ENCODE data around the gene ZNF33A.
"Not testable (repeated sequence)": the region's sequence is repeated elsewhere in the genome, so short reads cannot be mapped to it uniquely, and the experiment has no call there.

ZNF33A gene

DNA sequence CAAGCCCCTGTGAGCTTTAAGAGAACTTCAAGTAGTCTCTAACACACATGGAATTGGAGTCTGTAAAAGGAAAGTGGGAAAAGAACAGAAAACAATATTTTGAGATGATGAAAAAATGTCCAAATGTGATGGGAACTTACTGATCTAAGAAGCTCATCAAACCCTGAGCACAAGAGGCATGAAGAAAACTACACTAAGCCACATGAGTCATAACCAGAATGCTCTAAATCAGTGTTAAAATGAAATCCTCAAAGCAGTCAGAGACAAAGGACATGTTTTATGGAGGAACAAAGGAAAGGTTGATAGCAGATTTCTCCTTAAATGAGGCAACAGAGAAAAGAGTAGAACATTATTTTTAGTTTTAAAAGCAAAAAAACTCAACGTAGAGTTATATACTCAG lies 37.2 kb downstream of the ZNF33A start:
- DNase-seq = peak in 1 of 5 experiments; percentile 62

DNA sequence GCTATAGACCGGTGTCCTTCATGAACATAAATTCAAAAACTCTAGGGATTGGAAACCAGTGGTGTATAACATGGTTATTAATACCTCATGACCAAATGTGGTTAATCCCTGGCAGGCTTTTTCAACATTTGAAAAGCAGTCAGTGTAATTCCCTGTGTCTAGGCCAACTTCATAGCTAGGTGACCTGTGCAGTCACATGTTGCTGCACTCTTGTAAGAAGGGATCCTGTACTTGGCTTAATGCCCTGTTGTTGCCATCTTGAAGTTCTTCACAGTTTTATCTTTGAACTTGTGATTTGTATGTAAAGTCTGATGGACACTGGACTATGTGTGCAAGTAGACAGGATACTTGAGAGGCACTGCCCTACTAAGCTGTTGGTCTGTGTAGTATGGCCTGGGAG lies 39.7 kb downstream of the ZNF33A start:
- no peak for DNase-seq

DNA sequence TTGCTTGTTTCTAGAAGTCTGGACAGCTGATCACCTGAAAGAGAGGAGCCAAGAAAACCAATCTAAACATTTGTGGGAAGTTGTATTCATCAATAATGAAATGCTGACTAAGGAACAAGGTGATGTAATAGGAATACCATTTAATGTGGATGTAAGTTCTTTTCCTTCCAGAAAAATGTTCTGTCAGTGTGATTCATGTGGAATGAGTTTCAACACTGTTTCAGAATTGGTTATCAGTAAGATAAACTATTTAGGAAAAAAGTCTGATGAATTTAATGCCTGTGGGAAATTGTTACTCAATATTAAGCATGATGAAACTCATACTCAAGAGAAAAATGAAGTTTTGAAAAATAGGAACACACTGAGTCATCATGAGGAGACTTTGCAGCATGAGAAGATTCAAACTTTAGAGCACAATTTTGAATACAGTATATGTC lies 43.9 kb downstream of the ZNF33A start:
- no peak for DNase-seq

DNA sequence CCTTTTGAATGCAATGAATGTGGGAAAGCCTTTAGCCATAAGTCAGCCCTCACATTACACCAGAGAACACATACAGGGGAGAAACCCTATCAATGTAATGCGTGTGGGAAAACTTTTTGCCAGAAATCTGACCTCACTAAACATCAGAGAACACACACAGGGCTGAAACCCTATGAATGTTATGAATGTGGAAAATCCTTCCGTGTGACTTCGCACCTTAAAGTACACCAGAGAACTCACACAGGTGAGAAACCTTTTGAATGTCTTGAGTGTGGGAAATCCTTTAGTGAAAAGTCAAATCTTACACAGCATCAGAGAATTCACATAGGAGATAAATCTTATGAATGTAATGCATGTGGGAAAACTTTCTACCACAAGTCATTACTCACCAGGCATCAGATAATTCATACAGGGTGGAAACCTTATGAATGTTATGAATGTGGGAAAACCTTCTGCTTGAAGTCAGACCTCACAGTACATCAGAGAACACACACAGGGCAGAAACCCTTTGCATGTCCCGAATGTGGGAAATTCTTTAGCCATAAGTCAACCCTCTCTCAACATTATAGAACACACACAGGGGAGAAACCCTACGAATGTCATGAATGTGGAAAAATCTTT lies 44.9 kb downstream of the ZNF33A start:
- DNase-seq = peak in 1 of 5 experiments; percentile 14

DNA sequence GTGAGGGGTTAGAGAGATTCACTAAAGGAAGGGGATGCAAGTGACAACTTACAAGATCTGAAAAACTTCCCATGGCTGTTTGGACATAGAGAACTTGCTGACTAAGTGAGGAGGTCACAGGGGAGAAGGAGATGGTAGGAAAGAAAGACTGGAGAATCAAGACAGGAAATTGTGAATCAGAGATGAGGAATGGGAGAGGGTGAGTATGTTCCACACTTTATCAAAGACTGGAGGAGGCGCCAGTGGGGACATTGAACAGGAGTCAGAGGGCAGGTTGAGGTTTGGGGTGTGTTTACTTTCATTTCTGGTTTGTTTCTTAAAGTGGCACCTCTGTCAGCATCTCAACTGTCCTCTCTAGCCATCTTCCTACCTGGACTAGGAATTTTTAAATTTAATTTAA lies 59.2 kb downstream of the ZNF33A start:
- not testable (repeated sequence) for DNase-seq

- DNase-seq = no peak
Observed at GRCh38 chr10:38070501-38070900, 60.0 kb downstream of the ZNF33A start.

DNA sequence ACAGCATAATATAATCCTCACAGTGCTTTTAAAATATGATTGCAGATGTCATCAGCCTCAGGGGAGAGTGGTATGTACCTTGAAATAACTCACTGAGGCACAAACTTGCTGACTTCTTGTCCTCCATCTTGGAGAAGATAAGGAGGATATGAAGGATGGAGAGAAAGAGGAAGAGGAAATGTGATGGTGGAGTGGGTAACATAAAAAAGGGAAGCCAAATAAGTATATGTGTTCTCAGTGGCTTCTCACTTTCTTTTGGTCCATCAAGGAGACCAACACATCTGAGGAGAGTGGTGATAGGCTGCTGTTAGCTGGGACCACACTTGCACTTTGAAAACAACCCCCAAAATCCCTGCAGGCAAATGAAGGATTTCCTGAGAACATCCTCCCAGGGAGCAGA lies 62.1 kb downstream of the ZNF33A start:
- DNase-seq = no peak

DNA sequence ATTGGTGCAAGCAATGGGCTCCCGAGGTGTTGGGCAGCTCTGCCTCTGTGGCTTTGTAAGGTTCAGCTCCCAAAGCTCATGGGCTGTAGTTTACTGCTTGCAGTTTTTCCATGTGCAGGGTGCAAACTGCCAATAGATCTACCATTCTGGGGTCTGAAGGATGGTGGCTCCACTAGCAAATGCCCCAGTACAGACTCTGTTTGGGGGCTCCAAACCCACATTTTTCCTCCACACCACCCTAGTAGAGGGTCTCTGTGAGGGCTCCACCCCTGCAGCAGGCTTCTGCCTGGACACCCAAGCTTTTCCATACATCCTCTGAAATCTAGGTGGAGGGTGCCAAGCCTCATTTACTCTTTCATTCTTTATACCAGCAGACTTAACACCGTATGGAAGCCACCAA lies 66.2 kb downstream of the ZNF33A start:
- no peak for DNase-seq

- not testable (repeated sequence) for DNase-seq
Observed at GRCh38 chr10:38093318-38093717, 82.8 kb downstream of the ZNF33A start.

- DNase-seq = no peak
Observed at GRCh38 chr10:38093816-38094157, 83.3 kb downstream of the ZNF33A start.

DNA sequence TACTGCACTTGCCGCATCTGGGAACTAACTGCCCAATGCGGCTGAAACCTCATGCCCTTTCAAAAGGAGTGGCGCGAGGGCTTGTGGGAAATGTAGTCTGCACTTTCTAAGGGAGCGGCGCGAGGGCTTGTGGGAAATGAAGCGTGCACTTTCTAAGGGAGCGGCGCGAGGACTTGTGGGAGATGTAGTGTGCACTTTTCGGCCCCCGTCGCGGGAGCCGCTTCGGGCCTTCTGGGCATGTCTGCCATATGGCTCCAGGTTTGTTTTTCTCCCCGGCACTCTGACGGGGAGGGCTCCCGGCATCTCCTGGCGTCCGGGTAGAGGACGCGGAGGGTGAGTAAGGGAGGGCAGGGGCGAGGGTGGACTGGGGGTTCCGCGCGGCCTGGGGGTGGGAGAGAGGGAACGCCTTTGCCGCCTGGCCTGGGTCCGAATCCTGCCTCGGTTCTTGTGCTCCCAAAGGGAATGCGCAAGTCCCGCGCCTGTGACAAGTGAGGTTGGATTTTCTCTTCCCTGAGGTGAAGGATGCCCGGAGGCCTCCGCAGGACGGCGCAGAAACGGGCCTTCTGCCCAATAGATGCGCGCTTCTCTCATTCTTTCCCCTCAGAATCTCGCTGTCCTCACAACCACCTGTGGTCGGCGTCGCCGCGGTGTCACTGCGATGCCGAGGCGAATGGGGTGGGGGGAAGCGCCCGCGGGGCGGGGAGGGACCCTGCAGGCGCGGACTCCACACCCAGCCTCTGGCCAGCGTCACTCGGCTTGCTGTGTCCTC lies 83.9 kb downstream of the ZNF33A start, which contains the start of gene ZNF37A:
TSS of gene ZNF37A (plus strand) at position 180 of the 769 bp plus-strand sequence. CDS start 2,281 bp downstream, outside the sequence.
- DNase-seq = peak; percentile 63 to 97 (median 81)

DNA sequence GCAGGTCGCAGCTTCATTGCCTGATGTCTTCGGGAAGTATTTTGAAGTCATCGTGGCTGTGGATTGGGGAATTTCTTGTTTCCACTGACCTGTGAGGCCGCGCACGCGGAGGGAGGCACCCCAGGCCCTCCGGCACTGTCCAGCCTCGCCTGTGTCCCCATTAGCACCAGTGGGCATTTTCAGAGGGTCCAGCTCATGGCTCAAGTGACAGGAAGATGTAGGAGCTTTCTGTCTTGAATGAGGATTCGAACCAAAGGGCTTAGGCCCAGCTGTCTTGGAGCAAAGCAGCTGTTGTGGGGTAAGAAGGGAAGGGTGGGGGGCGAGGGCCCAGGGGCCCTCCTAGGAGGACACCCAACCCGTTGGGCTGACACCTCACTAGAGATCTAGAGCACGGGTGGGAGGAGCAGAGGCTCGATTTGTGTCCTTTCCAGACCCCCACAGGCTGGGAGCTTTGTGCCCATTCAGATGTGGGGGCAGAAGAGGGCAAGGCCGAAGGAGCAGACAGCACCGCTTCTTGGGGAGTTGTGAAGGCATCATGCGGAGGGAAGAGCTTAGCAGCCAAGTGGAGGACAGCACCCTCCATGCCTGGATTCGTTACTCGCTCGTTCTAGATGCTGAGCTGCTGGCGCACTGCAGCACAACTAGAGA lies 84.6 kb downstream of the ZNF33A start:
- peak in 1 of 5 experiments; percentile 6 for DNase-seq

- DNase-seq = no peak
Observed at GRCh38 chr10:38102880-38103279, 92.4 kb downstream of the ZNF33A start.

DNA sequence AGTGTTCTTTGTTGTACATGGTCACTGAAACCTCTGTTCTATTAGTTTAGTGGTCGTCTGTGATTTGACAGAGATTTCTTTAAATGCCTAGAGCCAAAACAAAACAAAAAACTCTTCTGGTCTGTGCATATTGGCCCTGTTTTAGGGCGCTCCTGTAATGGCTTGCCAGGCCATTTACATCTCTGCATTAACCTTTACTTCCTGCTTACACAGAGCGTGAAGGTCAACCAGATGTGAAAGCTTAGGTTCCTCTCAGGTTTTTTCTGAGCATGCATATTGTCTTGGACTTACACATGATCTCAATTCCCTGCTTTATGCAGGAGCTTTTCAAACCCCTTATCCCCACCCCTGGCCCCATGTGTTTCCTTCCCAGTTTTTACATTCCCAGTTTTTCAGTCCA lies 93.3 kb downstream of the ZNF33A start:
- no peak for DNase-seq

DNA sequence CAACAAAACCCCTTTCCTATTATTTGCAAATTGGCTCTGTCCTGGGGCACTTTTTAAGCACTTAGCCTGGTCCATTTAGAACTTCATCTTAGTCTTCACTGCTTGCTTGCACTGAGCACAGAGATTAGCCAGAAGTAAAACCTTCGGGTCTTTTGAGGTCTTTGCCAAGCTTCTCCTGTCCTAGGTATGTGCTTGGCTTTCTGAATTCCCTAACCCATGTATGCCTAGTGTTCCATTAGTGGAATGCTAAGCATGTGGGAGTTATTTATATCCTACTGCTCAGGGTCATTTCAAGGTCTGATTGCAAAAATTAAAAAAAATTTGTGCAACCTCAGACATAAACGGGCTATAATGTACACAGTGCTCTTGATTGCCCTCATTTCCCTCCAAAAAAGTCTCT lies 101.7 kb downstream of the ZNF33A start:
- no peak for DNase-seq
